Thyroid gland (tissue), 4 donors: ENCODE results near the gene STARD10.

Experiments
- CTCF ChIP-seq, 6 experiments: fragments of 200-600 bp in 3 of 6; fragments of 450-650 bp in 3 of 6; sonication (generic) in 3 of 6; IDR thresholded peaks; one replicate each; pipeline ENCODE4 v1.5.1; 2016 to 2019; ENCODE audit warnings: antibody characterized with exemption in 6 of 6, mild to moderate bottlenecking in 2 of 6, inconsistent platforms in 1 of 6, moderate library complexity in 1 of 6
- POLR2A ChIP-seq, 2 donors: fragments of 450-650 bp; IDR thresholded peaks; one replicate each; pipeline ENCODE4 v1.6.1; 2017; ENCODE audit warnings: antibody characterized with exemption in 2 of 2, mild to moderate bottlenecking in 2 of 2, moderate library complexity in 1 of 2

DNA sequence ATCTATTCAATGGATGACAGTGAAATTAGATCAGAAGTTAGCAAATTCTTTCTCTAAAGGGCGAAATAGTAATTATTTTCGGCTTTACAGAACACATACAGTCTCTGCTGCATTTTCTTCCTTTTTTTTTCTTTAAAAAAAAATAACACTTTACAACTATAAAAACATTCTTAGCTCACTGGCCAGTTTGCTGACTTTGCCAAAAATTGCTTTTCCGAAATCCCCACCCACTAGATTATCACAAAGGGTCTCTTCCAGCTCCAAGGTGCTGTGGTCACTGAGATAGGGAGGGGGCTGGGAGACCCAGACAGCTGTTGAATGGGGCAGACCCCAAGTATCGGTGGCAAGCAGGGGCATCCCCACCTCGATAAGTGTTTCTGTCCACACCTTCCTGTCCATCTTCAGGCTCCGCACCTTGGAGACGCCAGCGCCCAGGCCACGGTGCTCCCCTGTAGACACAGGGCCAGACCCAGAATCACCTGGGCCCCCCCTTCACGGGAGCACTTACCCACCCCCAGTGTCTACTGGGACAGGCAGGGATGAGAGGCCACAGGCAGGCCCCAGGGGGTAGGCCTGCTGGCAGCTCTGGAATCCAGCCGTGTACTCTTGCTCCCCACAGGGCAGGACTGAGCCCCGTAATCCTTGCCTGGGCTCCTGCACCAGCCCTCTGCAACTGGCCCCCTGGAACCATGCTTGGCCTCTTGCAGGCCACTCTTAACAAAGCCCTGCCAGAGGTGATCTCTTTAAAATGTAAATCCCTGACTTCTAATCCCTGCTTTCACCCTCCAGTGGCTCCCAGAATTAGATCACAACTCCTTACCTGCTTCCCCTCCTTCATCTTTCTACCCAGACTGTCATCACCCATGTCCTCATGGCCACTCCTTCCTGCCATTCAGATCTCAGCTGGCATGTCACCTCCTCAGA is 88.1 kb downstream of the STARD10 start:
- TF ChIP-seq CTCF (IDR thresholded peaks at IDR 0.05) (no peak), POLR2A (IDR thresholded peaks at IDR 0.05) (no peak)
